Measurements from ENCODE around the gene HMCN1.

HMCN1 gene

GRCh38 chr1:185938396-185938795 lies 204.2 kb downstream of the HMCN1 start:
- Histone ChIP-seq H2AFZ (ENCODE audit: low read length) (no peak overlapping the region), H3F3A (ENCODE audit: insufficient read depth, low read length) (no peaks in the 10 kb centered on the region), H3K9me3 (ENCODE audit: low read length) (no peaks in the 10 kb centered on the region), H3K4me2 (ENCODE audit: low read length) (no peak overlapping the region), H3K36me3 (ENCODE audit: insufficient read depth, low read length) (no peaks in the 10 kb centered on the region), H4K20me1 (ENCODE audit: insufficient read depth, low read length) (no peaks in the 10 kb centered on the region), H3K27me3 (ENCODE audit: insufficient read depth, low read length) (no peaks in the 10 kb centered on the region), H3K9ac (ENCODE audit: low read length) (no peak overlapping the region), H3K9me2 (ENCODE audit: low read depth, low read length) (no peaks in the 10 kb centered on the region), H3K79me2 (ENCODE audit: insufficient read depth, low read length) (no peaks in the 10 kb centered on the region), H3K4me3 (ENCODE audit: low read depth, low read length, poor library complexity, severe bottlenecking) (no peak overlapping the region), H3K4me1 (ENCODE audit: insufficient read depth, low read length, severe bottlenecking) (no peaks in the 10 kb centered on the region), H3K27ac (ENCODE audit: low read depth, low read length, poor library complexity, severe bottlenecking) (no peak overlapping the region)
- no peak for TF ChIP-seq EZH2 (IDR thresholded peaks at IDR 0.05; ENCODE audit: borderline replicate concordance, low read length)
- no peak for TF ChIP-seq CTCF (IDR thresholded peaks at IDR 0.05; ENCODE audit: low read length)

DNA sequence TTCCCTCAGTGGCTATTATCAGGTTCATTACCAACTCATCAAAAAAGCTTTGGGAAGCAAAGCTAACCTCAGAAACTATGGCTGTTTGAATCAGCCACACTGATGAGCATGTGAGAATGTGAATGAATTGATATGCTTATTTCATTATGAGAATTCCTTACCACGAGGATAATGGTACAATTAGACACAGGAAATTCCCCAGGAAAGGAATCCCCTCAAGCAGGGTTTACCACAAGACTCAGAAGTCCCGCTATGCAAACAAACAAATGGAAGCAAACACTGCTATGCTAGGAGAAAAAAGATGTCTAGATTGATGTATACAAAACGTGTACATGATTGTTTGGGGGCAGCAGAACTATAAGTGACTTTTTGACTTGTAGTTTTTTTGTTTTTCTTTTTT lies 205.0 kb downstream of the HMCN1 start:
- H3K79me2 ChIP-seq (ENCODE audit: insufficient read depth, low read length) = no peaks in the 10 kb centered on the region
- no peak overlapping the region for H3K4me3 ChIP-seq (ENCODE audit: low read depth, low read length, poor library complexity, severe bottlenecking)
- TF ChIP-seq CTCF (IDR thresholded peaks at IDR 0.05; ENCODE audit: low read length) = no peak
- TF ChIP-seq EZH2 (IDR thresholded peaks at IDR 0.05; ENCODE audit: borderline replicate concordance, low read length) = no peak
- H3K9ac ChIP-seq (ENCODE audit: low read length) = no peak overlapping the region
- no peak overlapping the region for H3K27ac ChIP-seq (ENCODE audit: low read depth, low read length, poor library complexity, severe bottlenecking)
- no peaks in the 10 kb centered on the region for H3F3A ChIP-seq (ENCODE audit: insufficient read depth, low read length)
- no peaks in the 10 kb centered on the region for H4K20me1 ChIP-seq (ENCODE audit: insufficient read depth, low read length)
- H2AFZ ChIP-seq (ENCODE audit: low read length) = no peak overlapping the region
- H3K36me3 ChIP-seq (ENCODE audit: insufficient read depth, low read length) = no peaks in the 10 kb centered on the region
- H3K9me3 ChIP-seq (ENCODE audit: low read length) = no peaks in the 10 kb centered on the region
- H3K27me3 ChIP-seq (ENCODE audit: insufficient read depth, low read length) = no peaks in the 10 kb centered on the region
- H3K4me2 ChIP-seq (ENCODE audit: low read length) = no peak overlapping the region
- no peaks in the 10 kb centered on the region for H3K9me2 ChIP-seq (ENCODE audit: low read depth, low read length)
- H3K4me1 ChIP-seq (ENCODE audit: insufficient read depth, low read length, severe bottlenecking) = no peaks in the 10 kb centered on the region

DNA sequence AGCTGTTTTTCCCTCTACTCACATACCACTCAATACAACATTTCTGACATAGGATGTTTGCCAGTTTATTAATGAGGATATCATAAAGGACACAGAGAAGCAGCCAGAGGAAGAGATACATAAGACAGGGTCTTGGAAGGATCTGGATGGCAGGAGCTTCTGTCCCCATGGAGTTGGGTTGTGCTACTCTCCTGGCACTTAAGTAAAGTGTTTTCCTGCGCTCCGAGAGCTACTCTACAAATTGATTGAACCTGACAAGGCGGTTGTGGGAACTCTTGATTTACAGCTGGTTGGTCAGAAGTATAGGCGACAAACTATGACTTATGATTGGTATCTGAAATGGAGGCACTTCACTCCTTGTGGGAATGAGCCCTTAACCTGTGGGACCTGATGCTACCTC lies 208.8 kb downstream of the HMCN1 start:
- H2AFZ ChIP-seq (ENCODE audit: low read length) = no peak overlapping the region
- H3K79me2 ChIP-seq (ENCODE audit: insufficient read depth, low read length) = no peaks in the 10 kb centered on the region
- no peaks in the 10 kb centered on the region for H3K9me3 ChIP-seq (ENCODE audit: low read length)
- H3K36me3 ChIP-seq (ENCODE audit: insufficient read depth, low read length) = no peaks in the 10 kb centered on the region
- H3F3A ChIP-seq (ENCODE audit: insufficient read depth, low read length) = no peaks in the 10 kb centered on the region
- H3K27me3 ChIP-seq (ENCODE audit: insufficient read depth, low read length) = no peaks in the 10 kb centered on the region
- no peaks in the 10 kb centered on the region for H3K4me1 ChIP-seq (ENCODE audit: insufficient read depth, low read length, severe bottlenecking)
- no peaks in the 10 kb centered on the region for H3K9me2 ChIP-seq (ENCODE audit: low read depth, low read length)
- H4K20me1 ChIP-seq (ENCODE audit: insufficient read depth, low read length) = no peaks in the 10 kb centered on the region
- H3K27ac ChIP-seq (ENCODE audit: low read depth, low read length, poor library complexity, severe bottlenecking) = no peak overlapping the region
- H3K4me3 ChIP-seq (ENCODE audit: low read depth, low read length, poor library complexity, severe bottlenecking) = no peak overlapping the region
- H3K9ac ChIP-seq (ENCODE audit: low read length) = no peak overlapping the region
- no peak overlapping the region for H3K4me2 ChIP-seq (ENCODE audit: low read length)
- TF ChIP-seq EZH2 (IDR thresholded peaks at IDR 0.05; ENCODE audit: borderline replicate concordance, low read length) (no peak), CTCF (IDR thresholded peaks at IDR 0.05; ENCODE audit: low read length) (no peak)
